Activated CD4-positive, alpha-beta T cell treated with anti-CD3 and anti-CD28 coated beads for 48 hours (primary cell): Measurements from ENCODE around the gene ULK4.
"Not testable (repeated sequence)": the region's sequence is repeated elsewhere in the genome, so short reads cannot be mapped to it uniquely, and the experiment has no call there.

Source experiments
- DNase-seq: peaks from one replicate; pipeline ENCODE4 v3.0.0-alpha.2; 2020

ULK4 gene

DNA sequence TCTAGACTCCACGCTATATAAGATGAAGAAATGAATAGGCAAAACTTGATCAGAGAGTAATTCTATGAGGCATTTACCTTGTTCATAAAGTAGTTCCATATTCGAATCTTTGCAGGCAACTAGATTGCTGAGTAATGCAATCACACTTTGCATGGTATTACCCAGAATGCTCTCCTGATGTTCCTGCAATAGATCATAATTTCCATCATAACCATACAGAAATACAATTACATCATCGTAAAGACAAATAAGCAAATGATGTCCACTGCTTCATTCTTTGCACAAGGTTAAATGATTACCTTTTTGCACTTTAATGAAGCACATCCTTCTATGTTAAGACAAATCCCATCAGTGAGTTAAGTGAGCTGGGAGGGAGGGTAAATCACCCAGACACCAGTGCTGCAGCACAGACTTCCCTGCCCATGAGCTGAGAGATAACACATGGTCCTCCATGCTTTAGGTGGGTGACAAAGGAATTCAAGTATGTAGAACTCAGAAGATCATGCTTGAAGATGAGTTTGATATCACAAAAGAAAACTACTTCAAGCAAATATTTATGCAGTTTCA lies 395.9 kb downstream of the ULK4 start:
- no peak for DNase-seq

GRCh38 chr3:41565003-41565402 lies 396.9 kb downstream of the ULK4 start:
- no peak for DNase-seq

GRCh38 chr3:41556245-41556644 lies 405.7 kb downstream of the ULK4 start:
- not testable (repeated sequence) for DNase-seq

GRCh38 chr3:41532976-41533375 lies 428.9 kb downstream of the ULK4 start:
- DNase-seq = no peak

DNA sequence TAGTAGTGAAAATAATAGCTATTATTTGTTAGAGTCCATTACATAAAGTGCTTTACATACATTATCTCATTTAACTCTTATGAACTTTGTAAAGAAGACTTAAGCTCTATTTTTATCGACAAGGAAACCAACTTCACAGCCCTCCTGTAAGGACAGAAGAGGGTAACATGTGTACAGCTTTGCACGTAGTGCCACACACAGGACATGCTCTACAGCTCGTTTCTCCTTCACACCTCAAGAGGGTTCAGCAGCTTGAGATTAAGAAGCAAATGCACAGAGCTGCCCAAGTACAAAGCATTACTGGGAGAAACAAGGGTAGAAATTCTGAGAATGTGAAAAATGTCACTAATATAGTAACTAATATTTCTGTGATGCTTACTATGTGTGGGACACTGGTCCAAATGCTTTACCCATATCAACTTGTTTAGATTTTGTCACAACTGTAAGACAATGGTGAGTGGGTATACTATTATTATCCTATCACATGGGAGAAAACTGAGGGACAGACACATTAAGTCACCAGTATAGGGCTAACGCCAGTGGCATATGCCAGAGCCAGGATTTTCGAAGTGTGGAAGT lies 434.8 kb downstream of the ULK4 start:
- DNase-seq = no peak

DNA sequence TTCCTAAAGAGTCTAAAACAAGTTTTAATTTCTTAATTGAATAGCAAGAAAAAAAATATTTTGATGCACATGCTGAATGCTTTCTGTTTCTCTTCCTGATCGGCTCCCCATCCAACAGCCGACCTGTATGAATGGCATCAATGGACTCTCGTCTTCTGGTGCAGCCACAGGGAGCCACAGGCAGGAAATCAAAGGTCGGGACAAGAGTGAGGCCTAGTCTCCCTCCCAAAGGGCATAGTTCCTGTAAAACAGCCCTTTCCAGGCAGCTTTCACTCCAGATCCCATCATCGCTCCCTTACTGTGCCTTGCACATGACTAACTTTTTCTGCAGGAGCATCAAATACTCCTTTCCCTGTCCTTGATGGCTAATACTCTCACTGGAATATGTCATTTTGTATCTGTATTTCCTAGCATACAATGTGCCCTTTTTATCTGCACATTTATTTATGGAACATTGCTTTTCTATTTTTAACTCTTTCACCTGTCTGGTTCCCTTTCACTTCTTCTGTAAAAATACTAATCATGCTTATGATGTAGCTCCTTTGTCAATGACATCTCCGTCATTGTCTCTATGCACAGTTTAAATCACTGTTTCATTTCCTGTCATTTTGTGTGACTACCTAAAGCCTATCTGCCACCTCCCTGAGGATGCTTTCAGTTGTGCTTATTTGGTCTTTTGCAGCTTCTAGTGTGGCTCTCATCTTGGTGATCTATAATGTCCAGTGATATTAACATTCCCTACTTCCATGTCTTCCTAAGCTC lies 436.4 kb downstream of the ULK4 start:
- DNase-seq = no peak

- no peak for DNase-seq
Measured at GRCh38 chr3:41523897-41524296, 438.0 kb downstream of the ULK4 start.

GRCh38 chr3:41522612-41523011 lies 439.3 kb downstream of the ULK4 start:
- no peak for DNase-seq

- no peak for DNase-seq
Measured at GRCh38 chr3:41521010-41521655, 440.8 kb downstream of the ULK4 start.

DNA sequence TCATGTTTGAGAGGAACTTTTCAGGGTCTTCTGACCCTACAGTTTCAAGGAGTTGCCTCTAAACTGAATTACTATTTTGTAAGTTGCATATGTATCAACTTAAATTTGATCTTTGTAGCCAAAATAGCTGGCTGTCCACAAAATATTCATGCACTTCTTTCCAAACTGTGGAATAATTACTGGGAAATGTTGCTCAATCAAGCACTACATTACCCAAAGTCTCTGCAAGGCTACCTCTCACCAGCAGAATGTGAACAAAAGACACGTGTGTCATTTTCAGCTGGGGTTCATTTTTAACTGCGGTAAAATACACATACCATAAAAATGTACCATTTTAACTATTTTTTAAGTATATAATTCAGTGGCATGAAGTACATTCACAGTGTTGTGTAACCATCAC lies 442.2 kb downstream of the ULK4 start:
- DNase-seq = no peak

DNA sequence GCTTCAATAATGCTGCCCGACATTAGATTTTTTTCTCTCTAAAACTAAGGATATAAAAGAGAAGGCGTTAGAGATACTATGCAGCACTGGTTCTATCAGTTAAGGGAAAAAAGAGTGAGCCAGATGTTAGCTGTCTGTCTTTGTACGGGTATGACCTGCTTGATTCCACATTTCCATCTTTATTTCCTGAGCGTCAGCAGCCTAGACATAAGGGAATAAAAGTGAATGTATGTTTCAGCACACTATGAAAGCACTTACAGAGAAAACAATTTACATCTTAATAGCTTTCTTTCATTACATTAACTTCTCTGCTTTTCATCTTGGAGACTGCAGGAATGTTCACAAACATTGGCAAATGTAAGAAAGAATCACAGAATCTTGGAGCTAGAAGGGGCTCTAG lies 443.3 kb downstream of the ULK4 start:
- no peak for DNase-seq

DNA sequence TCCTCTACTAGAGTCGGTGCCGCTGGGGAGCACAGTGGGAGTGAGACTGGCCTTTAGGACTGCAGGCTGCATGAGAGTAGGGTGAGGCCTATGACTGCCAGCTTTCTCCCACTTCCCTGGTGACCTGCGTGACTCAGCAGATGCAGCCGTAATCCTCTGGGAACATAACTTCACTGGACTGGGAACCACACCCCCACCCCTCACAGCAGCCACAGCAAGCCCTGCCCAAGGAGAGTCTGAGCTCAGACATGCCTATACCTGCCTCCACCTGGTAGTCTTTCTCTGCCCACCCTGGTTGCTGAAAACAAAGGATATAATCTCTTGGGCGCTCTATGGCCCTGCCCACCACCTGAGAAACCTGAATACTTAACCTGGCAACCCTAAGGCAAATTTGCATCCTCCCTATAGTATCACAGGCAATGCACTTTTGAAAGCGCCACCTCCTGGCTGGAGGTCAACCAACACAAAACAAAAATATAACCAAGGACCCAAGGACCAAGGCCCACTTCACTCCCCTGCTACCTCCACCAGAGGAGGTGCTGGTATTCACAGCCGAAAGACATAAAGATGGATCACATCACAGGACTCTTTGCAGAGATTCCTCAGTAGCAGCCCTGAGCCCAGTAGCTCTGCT lies 453.7 kb downstream of the ULK4 start:
- DNase-seq = no peak

DNA sequence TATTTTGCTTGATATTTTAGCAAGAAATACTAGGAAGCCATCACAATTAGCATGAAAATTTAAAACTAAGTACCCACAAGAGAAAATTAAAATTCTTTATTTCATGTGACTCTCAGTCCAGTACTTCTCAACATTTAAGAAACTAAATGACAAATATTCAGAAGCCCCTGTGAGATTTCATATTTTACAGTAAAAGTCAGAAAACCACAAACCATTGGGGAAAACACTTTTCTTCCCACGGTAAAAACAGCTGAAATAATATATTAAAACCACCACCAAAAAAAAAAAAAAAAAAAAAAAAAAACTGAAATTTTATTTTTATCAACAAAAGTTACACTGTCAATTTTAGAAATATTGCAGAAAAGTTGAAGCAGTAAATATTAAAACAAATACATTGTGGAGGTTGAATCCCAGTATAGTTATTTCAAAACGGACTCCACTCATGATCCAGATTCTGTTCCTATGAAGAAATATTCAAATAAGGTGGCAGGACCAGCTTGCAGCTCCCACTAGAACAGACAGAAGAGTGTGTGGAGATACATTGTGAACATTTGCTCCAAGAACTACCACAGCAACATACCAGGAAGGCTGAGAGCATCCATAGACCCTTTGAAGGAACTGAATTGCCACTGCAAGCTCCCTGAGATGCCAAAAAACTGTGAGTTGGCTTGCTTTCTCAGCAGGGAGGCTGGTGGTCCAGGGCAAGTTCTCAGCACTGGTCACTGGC lies 454.4 kb downstream of the ULK4 start:
- no peak for DNase-seq

- DNase-seq = no peak
Measured at GRCh38 chr3:41503998-41504623, 457.8 kb downstream of the ULK4 start.

- no peak for DNase-seq
Measured at GRCh38 chr3:41502481-41502880, 459.4 kb downstream of the ULK4 start.

DNA sequence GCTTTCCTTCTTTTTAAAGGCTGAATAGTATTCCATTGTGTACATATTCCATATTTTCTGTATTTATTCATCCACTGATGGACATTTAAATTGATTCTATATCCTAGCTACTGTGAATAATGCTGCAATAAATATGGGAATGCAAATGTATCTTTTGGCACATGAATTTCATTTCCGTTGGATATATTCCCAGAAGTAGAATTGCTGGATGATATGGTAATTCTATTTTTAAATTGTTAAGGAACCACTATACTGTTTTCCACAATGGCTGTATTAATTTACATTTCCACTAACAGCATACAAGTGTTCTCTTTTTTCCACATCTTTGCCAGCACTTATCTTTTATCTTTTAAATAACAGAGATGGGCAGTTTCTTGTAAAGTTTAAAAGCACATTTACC lies 459.9 kb downstream of the ULK4 start:
- no peak for DNase-seq

DNA sequence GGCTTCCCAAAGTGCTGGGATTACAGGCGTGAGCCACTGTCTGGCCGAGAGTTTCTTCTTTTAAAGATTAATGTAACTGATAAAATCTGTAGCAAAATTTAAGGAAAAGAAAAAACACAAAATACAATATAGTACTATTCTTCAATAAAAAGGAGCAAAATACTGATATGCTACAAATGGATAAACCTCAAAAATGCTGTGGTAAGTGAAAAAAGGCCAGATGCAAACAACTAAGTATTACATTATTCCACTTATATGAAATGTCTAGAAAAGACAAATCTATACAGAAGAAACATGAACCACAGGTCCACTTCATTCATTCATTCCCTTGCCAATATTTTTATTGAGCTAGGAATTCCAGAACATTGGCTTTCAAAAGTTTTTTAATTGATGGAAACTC lies 463.1 kb downstream of the ULK4 start:
- DNase-seq = no peak

GRCh38 chr3:41490360-41490759 lies 471.5 kb downstream of the ULK4 start:
- DNase-seq = no peak

DNA sequence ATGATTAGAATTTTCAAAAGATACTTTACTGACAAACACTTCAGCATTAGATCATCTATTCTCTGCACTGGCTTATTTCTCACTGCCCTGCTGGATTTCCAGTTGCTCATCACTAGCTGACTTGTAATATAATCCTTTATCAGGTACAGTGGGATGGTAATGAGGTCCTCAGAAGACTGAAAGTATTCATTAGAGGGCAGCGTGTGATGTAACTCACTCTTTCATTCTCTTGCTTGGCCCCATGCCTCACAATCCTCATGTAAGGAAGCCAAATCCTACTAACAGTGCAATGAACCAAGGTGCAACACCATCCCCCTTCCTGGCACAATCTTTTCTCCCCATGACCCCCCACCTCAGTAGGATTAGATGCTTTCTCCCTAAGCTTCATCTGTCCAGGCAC lies 472.7 kb downstream of the ULK4 start:
- no peak for DNase-seq

GRCh38 chr3:41488501-41488900 lies 473.4 kb downstream of the ULK4 start:
- no peak for DNase-seq

GRCh38 chr3:41485484-41485883 lies 476.4 kb downstream of the ULK4 start:
- DNase-seq = no peak

GRCh38 chr3:41482134-41482533 lies 479.8 kb downstream of the ULK4 start:
- no peak for DNase-seq
